ENCODE results near the gene GAL. TPM values are rescaled to one million over a fixed set of nuclear protein-coding genes. Genes with fewer than 3 reads are reported as not detected.

The GAL gene
- total and polyA plus RNA-seq, 2 donors from 2014 or later: 0.31 TPM; not detected in 1

- no peak overlapping the region for H3K4me3 ChIP-seq (ENCODE audit: low read length in 3 of 3)
- no peak overlapping the region for H3K9ac ChIP-seq (ENCODE audit: low read length in 3 of 3)
- DNase-seq (peak in 4 of 5 donors; percentile 46 to 85 (median 70)), FAIRE-seq (no peak)
- intact Hi-C loops (cut with DNase I): no loop called here
- no peaks in the 10 kb centered on the region for H3K36me3 ChIP-seq (ENCODE audit: control insufficient read depth in 2 of 3, insufficient read depth in 3 of 3, low read length in 3 of 3)
- H3K27ac ChIP-seq (ENCODE audit: low read depth in 2 of 2, low read length in 2 of 2): no peak overlapping the region
- H3K9me3 ChIP-seq (ENCODE audit: control insufficient read depth in 2 of 3, insufficient read depth in 1 of 3, low read length in 3 of 3): peaks cover 0 to 3% (median 3%) of the 10 kb centered on the region in 3 donors
- no peaks in the 10 kb centered on the region for H3K4me1 ChIP-seq (ENCODE audit: control insufficient read depth in 2 of 3, insufficient read depth in 2 of 3, low read depth in 1 of 3, low read length in 3 of 3)
- TF ChIP-seq, protein P1, sequence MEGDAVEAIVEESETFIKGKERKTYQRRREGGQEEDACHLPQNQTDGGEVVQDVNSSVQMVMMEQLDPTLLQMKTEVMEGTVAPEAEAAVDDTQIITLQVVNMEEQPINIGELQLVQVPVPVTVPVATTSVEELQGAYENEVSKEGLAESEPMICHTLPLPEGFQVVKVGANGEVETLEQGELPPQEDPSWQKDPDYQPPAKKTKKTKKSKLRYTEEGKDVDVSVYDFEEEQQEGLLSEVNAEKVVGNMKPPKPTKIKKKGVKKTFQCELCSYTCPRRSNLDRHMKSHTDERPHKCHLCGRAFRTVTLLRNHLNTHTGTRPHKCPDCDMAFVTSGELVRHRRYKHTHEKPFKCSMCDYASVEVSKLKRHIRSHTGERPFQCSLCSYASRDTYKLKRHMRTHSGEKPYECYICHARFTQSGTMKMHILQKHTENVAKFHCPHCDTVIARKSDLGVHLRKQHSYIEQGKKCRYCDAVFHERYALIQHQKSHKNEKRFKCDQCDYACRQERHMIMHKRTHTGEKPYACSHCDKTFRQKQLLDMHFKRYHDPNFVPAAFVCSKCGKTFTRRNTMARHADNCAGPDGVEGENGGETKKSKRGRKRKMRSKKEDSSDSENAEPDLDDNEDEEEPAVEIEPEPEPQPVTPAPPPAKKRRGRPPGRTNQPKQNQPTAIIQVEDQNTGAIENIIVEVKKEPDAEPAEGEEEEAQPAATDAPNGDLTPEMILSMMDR (IDR thresholded peaks at IDR 0.05; ENCODE audit: borderline replicate concordance, extremely low read depth, insufficient read depth): no peak
- H3K27me3 ChIP-seq (ENCODE audit: control insufficient read depth, insufficient read depth, low read length): no peaks in the 10 kb centered on the region
These were observed 25.0 kb upstream of the GAL start for GRCh38 chr11:68659158-68659921.

DNA sequence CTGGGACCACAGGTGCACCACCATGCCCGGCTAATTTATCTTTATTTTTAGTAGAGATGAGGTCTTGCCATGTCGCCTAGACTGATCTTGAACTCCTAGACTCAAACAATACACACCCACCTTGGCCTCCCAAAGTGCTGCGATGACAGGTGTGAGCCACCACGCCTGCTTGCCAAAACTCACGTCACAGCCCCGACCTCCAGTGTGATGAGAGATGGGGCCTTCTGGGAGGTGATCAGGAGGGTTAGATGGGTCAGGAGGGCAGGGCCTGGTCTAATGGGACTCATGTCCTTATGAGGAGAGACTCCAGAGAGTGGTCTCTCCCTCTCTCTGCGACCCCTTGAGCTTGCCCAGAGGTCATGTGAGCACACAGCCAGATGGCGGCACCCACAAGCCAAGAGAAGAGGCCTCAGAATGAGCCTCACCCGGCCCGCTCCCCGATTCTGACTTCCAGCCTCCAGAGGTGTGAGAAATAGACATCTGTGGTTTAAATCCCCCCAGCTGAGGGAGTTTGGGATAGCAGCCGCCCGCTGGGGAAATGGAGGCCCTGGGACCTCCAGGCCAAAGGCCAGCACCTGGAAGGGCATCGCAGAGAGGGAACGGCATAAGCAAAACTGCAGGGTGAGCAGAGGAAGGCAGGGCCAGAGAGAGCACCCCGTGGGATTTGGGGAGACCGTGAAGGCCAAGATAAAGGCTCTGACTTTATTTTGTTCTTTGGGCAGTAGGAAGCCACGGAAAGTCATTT, 24.1 kb upstream of the GAL start:
- Histone ChIP-seq H3K9me3 (ENCODE audit: control insufficient read depth in 2 of 3, insufficient read depth in 1 of 3, low read length in 3 of 3) (peaks cover 0 to 3% (median under 1%) of the 10 kb centered on the region in 3 donors), H3K4me3 (ENCODE audit: low read length in 3 of 3) (no peak overlapping the region), H3K27me3 (ENCODE audit: control insufficient read depth, insufficient read depth, low read length) (no peaks in the 10 kb centered on the region), H3K36me3 (ENCODE audit: control insufficient read depth in 2 of 3, insufficient read depth in 3 of 3, low read length in 3 of 3) (no peaks in the 10 kb centered on the region), H3K27ac (ENCODE audit: low read depth in 2 of 2, low read length in 2 of 2) (no peak overlapping the region), H3K4me1 (ENCODE audit: control insufficient read depth in 2 of 3, insufficient read depth in 2 of 3, low read depth in 1 of 3, low read length in 3 of 3) (no peaks in the 10 kb centered on the region), H3K9ac (ENCODE audit: low read length in 3 of 3) (no peak overlapping the region)
- TF ChIP-seq, protein P1 (IDR thresholded peaks at IDR 0.05; ENCODE audit: borderline replicate concordance, extremely low read depth, insufficient read depth): no peak
- DNase-seq: peak in 1 of 5 donors; percentile 61
- FAIRE-seq: no peak
- intact Hi-C loops (cut with DNase I): no loop called here

DNA sequence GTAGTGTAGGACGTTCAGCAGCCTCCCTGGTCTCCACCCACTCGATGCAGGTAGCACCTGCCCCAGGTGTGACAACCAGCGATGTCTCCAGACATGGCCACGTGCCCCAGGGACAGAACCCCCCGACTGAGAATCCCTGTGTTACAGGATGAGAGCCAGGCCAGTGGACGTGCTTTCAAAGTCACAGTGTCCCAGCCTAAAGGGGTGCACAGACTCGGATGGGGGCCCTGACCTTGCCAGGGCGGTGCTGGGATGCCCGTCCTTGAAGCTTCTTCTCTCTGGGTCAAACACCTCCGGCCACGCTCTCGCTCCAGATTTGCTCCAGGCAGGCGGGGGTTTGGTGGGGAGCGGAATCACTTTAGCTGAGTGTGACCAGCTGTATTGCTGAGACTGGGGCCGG, 23.3 kb upstream of the GAL start:
- H3K4me3 ChIP-seq (ENCODE audit: low read length in 3 of 3): no peak overlapping the region
- H3K9ac ChIP-seq (ENCODE audit: low read length in 3 of 3): no peak overlapping the region
- H3K36me3 ChIP-seq (ENCODE audit: control insufficient read depth in 2 of 3, insufficient read depth in 3 of 3, low read length in 3 of 3): no peaks in the 10 kb centered on the region
- intact Hi-C loops (cut with DNase I): no loop called here
- DNase-seq (peak in 2 of 5 donors; percentile 28 to 37), FAIRE-seq (no peak)
- TF ChIP-seq, protein P1 (IDR thresholded peaks at IDR 0.05; ENCODE audit: borderline replicate concordance, extremely low read depth, insufficient read depth): no peak
- no peak overlapping the region for H3K27ac ChIP-seq (ENCODE audit: low read depth in 2 of 2, low read length in 2 of 2)
- no peaks in the 10 kb centered on the region for H3K27me3 ChIP-seq (ENCODE audit: control insufficient read depth, insufficient read depth, low read length)
- no peaks in the 10 kb centered on the region for H3K4me1 ChIP-seq (ENCODE audit: control insufficient read depth in 2 of 3, insufficient read depth in 2 of 3, low read depth in 1 of 3, low read length in 3 of 3)
- peaks cover 0 to 3% (median 0%) of the 10 kb centered on the region in 3 donors for H3K9me3 ChIP-seq (ENCODE audit: control insufficient read depth in 2 of 3, insufficient read depth in 1 of 3, low read length in 3 of 3)

All from kidney (tissue), 14 donors.